Measurements from ENCODE around the gene IBA57.

IBA57 gene

DNA sequence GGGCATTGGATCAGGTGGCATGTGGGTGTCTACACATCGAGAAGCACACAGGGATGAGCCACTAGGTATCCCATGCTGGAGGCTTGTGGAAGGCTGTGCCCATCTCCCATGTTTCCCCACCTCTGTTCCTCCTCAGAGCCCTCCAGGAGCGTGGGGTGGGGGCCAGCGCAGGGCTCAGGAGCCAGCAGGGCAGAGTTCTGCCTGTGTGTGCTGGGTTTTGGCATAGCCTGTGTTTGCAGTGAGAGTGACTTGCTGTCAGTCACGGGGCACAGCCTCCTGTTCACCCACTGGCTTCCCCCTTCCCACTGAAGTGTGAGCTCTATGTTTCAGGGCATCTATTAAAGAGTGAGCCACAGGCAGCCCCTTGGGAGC, 10.4 kb downstream of the IBA57 start:
- no peak for TF ChIP-seq ZFX (IDR thresholded peaks at IDR 0.05; ENCODE audit: borderline replicate concordance)
- TF ChIP-seq, protein P1, sequence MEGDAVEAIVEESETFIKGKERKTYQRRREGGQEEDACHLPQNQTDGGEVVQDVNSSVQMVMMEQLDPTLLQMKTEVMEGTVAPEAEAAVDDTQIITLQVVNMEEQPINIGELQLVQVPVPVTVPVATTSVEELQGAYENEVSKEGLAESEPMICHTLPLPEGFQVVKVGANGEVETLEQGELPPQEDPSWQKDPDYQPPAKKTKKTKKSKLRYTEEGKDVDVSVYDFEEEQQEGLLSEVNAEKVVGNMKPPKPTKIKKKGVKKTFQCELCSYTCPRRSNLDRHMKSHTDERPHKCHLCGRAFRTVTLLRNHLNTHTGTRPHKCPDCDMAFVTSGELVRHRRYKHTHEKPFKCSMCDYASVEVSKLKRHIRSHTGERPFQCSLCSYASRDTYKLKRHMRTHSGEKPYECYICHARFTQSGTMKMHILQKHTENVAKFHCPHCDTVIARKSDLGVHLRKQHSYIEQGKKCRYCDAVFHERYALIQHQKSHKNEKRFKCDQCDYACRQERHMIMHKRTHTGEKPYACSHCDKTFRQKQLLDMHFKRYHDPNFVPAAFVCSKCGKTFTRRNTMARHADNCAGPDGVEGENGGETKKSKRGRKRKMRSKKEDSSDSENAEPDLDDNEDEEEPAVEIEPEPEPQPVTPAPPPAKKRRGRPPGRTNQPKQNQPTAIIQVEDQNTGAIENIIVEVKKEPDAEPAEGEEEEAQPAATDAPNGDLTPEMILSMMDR (IDR thresholded peaks at IDR 0.05): no peak
- no peak overlapping the region for H3K27ac ChIP-seq

DNA sequence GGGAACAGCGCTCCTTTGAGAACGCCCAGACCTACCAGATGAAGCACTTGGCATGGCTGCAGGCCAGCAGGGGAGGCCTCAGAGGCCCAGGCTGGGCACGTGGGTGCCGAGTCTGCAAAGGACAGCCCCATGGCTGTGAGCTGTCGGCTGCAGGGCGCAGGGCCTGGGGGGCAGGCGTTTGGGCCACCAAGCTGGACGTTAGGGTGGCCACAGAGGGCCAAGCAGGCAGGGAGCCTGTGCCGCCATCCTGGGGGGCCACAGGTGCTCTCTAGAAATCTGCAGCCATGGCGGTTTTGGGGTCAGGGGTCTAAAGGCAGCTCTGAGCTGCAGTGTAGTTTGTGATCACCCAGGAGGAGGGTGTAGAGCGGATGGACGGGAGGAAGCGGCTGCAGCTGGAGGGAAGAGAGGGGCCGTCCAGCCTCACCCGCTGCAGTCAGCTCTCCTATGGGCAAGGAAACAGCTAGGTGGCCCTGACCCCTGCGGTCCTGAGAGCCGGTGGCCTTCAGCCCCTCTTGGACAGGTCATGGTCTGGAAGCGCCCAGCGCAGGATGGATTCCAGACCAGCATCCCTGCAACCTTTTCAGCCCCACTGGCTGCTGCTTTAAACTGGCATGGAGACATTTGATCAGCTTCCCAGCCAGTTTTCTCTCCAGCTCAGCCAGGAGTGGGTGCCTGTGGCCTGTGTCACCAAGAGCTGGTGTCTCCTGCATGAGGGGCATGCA, 11.0 kb downstream of the IBA57 start:
- H3K27ac ChIP-seq: no peak overlapping the region
- no peak for TF ChIP-seq ZFX (IDR thresholded peaks at IDR 0.05; ENCODE audit: borderline replicate concordance)
- TF ChIP-seq, protein P1 (IDR thresholded peaks at IDR 0.05): no peak

- TF ChIP-seq ZFX (IDR thresholded peaks at IDR 0.05; ENCODE audit: borderline replicate concordance): no peak
- TF ChIP-seq, protein P1 (IDR thresholded peaks at IDR 0.05): no peak
Observed at GRCh38 chr1:228177183-228177475, 11.5 kb downstream of the IBA57 start.

GRCh38 chr1:228177721-228178710, 12.4 kb downstream of the IBA57 start:
- TF ChIP-seq ZFX (IDR thresholded peaks at IDR 0.05; ENCODE audit: borderline replicate concordance): no peak
- TF ChIP-seq, protein P1 (IDR thresholded peaks at IDR 0.05): no peak
- no peak overlapping the region for H3K27ac ChIP-seq

More at GRCh38 chr1:228177183-228177475, 11.5 kb downstream of the IBA57 start:
- no peak overlapping the region for H3K27ac ChIP-seq

DNA sequence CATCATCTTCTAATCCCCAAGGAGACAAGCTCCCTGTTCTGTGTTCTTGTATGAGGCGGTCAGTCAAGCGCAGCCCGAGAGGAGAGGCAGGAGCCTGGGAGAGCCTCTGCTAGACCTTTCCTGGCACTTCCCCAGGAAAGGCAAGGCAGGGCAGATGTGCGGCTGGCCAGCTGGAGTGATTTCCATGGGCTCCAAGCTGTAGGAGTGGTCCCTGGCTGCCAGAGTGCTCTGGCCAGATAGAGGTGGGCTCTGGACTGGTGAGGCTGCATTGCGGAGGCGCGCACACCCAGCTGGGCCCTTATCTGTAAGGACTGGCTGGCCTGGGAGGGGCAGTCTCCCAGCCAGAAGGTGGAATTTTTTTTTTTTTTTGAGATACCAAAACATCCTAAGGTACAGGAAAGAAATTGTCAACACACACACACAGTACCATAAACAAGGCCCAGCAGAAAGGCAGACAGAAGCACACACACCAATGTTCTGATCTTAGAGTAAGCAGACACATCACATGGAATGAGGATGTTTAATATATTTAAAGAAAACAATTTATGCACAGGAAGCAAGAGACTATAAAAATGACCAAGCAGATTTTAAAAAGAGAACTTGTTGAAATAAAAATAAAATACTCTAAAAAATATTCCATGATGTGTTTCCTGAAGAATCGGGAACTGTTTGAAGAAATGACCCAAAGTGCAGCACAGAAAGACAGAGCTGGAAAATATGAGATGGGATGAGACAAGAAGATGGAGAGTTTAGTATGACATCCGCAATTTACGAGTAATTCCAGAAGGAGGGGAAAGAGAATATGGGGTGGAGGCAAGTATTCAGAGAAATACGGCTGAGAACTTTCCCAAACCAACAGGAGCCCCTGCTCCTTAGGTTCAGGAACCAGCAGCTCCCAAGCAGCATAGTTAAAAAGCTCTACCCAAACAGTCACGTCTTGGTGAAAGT, 13.4 kb downstream of the IBA57 start:
- H3K27ac ChIP-seq: no peak overlapping the region
- no peak for TF ChIP-seq ZFX (IDR thresholded peaks at IDR 0.05; ENCODE audit: borderline replicate concordance)
- TF ChIP-seq, protein P1 (IDR thresholded peaks at IDR 0.05): no peak

- TF ChIP-seq, protein P1 (IDR thresholded peaks at IDR 0.05): peak; percentile 56
- TF ChIP-seq ZFX (IDR thresholded peaks at IDR 0.05; ENCODE audit: borderline replicate concordance): no peak
- 0 out of 2 replicates have a peak overlapping the region, but pooled peaks have one; percentile 4 for H3K27ac ChIP-seq
Observed at GRCh38 chr1:228180271-228180958, 14.8 kb downstream of the IBA57 start.

All from 22Rv1 (cell line).